Gastrocnemius medialis (tissue), 4 donors: Measurements from ENCODE around the gene ZNF771. TPM values are rescaled to one million over a fixed set of nuclear protein-coding genes. Genes with fewer than 3 reads are reported as not detected.

Experiments
- ATAC-seq, 2 donors: fragments of 150-250 bp; one replicate each; pipeline ENCODE4 v1.9.1; 2016
- DNase-seq, 2 donors: peaks; one replicate each; pipeline ENCODE4 v3.0.0-alpha.2; 2019
- H3K27ac ChIP-seq, 4 donors: fragments of 200-600 bp; sonication (generic); 1 replicate in 1 of 4; 2 replicates in 3 of 4; pipeline ENCODE4 v1.5.1; 2016 to 2018; ENCODE audit warnings: mild to moderate bottlenecking in 2 of 4, moderate library complexity in 1 of 4
- H3K27me3 ChIP-seq, 3 donors: fragments of 200-600 bp; sonication (generic) in 2 of 3; 1 replicate in 1 of 3; 2 replicates in 2 of 3; pipeline versions ENCODE4 v1.5.1 to v1.6.0; 2016 to 2019; ENCODE audit warnings: mild to moderate bottlenecking in 1 of 3, moderate library complexity in 1 of 3
- H3K36me3 ChIP-seq, 2 donors: fragments of 200-600 bp; sonication (generic) in 1 of 2; one replicate each; pipeline ENCODE4 v1.5.1; 2017 to 2018
- H3K4me1 ChIP-seq, 2 donors: fragments of 200-600 bp; sonication (generic) in 1 of 2; one replicate each; pipeline ENCODE4 v1.5.1; 2016 to 2017; ENCODE audit warnings: mild to moderate bottlenecking in 2 of 2
- H3K4me3 ChIP-seq, 4 donors: fragments of 200-600 bp; sonication (generic) in 3 of 4; 1 replicate in 1 of 4; 2 replicates in 3 of 4; pipeline ENCODE4 v1.5.1; 2016 to 2019; ENCODE audit warnings: mild to moderate bottlenecking in 2 of 4
- H3K9me3 ChIP-seq, 3 donors: fragments of 200-600 bp; sonication (generic) in 2 of 3; 1 replicate in 1 of 3; 2 replicates in 2 of 3; pipeline ENCODE4 v1.5.1; 2016 to 2019
- POLR2A ChIP-seq, 2 donors: fragments of 450-650 bp; IDR thresholded peaks; one replicate each; pipeline ENCODE4 v1.6.1; 2017; ENCODE audit warnings: antibody characterized with exemption in 2 of 2, mild to moderate bottlenecking in 2 of 2, moderate library complexity in 2 of 2
- in situ Hi-C, 4 donors: fragments of 200-750 bp; cut with MboI; loops; one replicate each; pipeline versions ENCODE4 v1.15.0 to v1.8.0; 2017; ENCODE audit warnings: low sequenced_read_pairs in 4 of 4
- intact Hi-C: fragments of 100-400 bp; cut with DNase I; formaldehyde crosslinking; loops from one replicate; pipeline ENCODE4 v1.15.1; 2023; ENCODE audit warnings: low total_unique reads
- total RNA-seq, 4 donors: library from RNA; depleted of rRNA; stranded (reverse); fragments of >200 nt; gene quantifications; one replicate each; pipeline versions ENCODE4 v1.1.0 to v1.2.3, GENCODE V29; 2016
- TF ChIP-seq, protein P1 (sequence below), 5 experiments: fragments of 450-650 bp in 3 of 5; fragments of 200-600 bp in 2 of 5; sonication (generic) in 2 of 5; IDR thresholded peaks in 4 of 5; conservative IDR thresholded peaks in 1 of 5; 1 replicate in 4 of 5; 2 replicates in 1 of 5; pipeline ENCODE4 v1.5.1; 2016 to 2019; ENCODE audit warnings: antibody characterized with exemption in 5 of 5, mild to moderate bottlenecking in 3 of 5, moderate library complexity in 3 of 5

Gene ZNF771
- total RNA-seq, 4 donors from 2014 or later: 16.7 to 34.1 (median 24.7) TPM

GRCh38 chr16:30464078-30464477 lies 56.7 kb downstream of the ZNF771 start:
- intact Hi-C loops: no loop called here
- TF ChIP-seq POLR2A (IDR thresholded peaks at IDR 0.05): no peak
- TF ChIP-seq, protein P1, sequence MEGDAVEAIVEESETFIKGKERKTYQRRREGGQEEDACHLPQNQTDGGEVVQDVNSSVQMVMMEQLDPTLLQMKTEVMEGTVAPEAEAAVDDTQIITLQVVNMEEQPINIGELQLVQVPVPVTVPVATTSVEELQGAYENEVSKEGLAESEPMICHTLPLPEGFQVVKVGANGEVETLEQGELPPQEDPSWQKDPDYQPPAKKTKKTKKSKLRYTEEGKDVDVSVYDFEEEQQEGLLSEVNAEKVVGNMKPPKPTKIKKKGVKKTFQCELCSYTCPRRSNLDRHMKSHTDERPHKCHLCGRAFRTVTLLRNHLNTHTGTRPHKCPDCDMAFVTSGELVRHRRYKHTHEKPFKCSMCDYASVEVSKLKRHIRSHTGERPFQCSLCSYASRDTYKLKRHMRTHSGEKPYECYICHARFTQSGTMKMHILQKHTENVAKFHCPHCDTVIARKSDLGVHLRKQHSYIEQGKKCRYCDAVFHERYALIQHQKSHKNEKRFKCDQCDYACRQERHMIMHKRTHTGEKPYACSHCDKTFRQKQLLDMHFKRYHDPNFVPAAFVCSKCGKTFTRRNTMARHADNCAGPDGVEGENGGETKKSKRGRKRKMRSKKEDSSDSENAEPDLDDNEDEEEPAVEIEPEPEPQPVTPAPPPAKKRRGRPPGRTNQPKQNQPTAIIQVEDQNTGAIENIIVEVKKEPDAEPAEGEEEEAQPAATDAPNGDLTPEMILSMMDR (IDR thresholded peaks at IDR 0.05 in 4 of 5, conservative IDR thresholded peaks at IDR 0.05 in 1 of 5): no peak
- ATAC-seq (no peak), DNase-seq (no peak)
- H3K27ac ChIP-seq: no peak overlapping the region
- no peaks in the 10 kb centered on the region for H3K9me3 ChIP-seq
- in situ Hi-C loops: loop anchor here in 1 of 4 donors (10.0 kb wide), 1 partner anchor 51 kb away; no protein-coding TSS in a partner anchor
- H3K36me3 ChIP-seq: no peaks in the 10 kb centered on the region
- H3K27me3 ChIP-seq: no peaks in the 10 kb centered on the region
- H3K4me1 ChIP-seq: no peaks in the 10 kb centered on the region
- no peak overlapping the region for H3K4me3 ChIP-seq

Other genes starting within 250 kb of the ZNF771 start
- 1 to 10 TPM in 3 of 4 donors, under 1 TPM in 1; 0.44 to 8.9 (median 5.8) TPM for gene CORO1A, start 224.0 kb upstream of the ZNF771 start, total RNA-seq
- gene BOLA2B, start 213.9 kb upstream of the ZNF771 start, total RNA-seq: 100 to 1,000 TPM in 3 of 4 donors, 10 to 100 TPM in 1; 96.7 to 228 (median 140) TPM
- 100 to 1,000 TPM in 1 of 4 donors, 10 to 100 TPM in 3; 23.6 to 103 (median 45.7) TPM for gene SLX1A, start 213.7 kb upstream of the ZNF771 start, total RNA-seq
- 10 to 100 TPM in 1 of 4 donors, 1 to 10 TPM in 2, not detected in 1; 4.9 to 11.3 (median 9.2) TPM for gene SULT1A3, start 208.4 kb upstream of the ZNF771 start, total RNA-seq
- 10 to 100 TPM in 1 of 4 donors, 1 to 10 TPM in 1, under 1 TPM in 2; 0.62 to 10.4 (median 0.91) TPM for gene NPIPB13, start 159.1 kb upstream of the ZNF771 start, total RNA-seq
- 10 to 100 TPM; 33.4 to 53.8 (median 40.9) TPM for gene CD2BP2, start 52.3 kb upstream of the ZNF771 start, total RNA-seq
- 10 to 100 TPM; 35.3 to 52.6 (median 43.6) TPM for gene TBC1D10B, start 37.1 kb upstream of the ZNF771 start, total RNA-seq
- 1,000 to 10,000 TPM; 1,053 to 4,879 (median 1,942) TPM for gene MYL11, start 32.8 kb upstream of the ZNF771 start, total RNA-seq
- gene SEPTIN1, start 25.0 kb upstream of the ZNF771 start, total RNA-seq: under 1 TPM in 1 of 4 donors, not detected in 3; 0.65 TPM
- 10 to 100 TPM in 2 of 4 donors, 1 to 10 TPM in 2; 4.4 to 12.7 (median 8.7) TPM for gene ZNF48, start 12.2 kb upstream of the ZNF771 start, total RNA-seq
- gene DCTPP1, start 22.4 kb downstream of the ZNF771 start, total RNA-seq: 10 to 100 TPM; 11.8 to 32.6 (median 17.8) TPM
- gene SEPHS2, start 38.3 kb downstream of the ZNF771 start, total RNA-seq: 10 to 100 TPM; 23.7 to 29.5 (median 27.4) TPM
- gene ITGAL, start 65.1 kb downstream of the ZNF771 start, total RNA-seq: 1 to 10 TPM in 1 of 4 donors, under 1 TPM in 2, not detected in 1; 0.16 to 1.9 (median 0.86) TPM
- 100 to 1,000 TPM in 1 of 4 donors, 10 to 100 TPM in 3; 39.8 to 118 (median 69.8) TPM for gene ZNF768, start 119.0 kb downstream of the ZNF771 start, total RNA-seq
- gene ZNF747, start 127.3 kb downstream of the ZNF771 start, total RNA-seq: 10 to 100 TPM in 3 of 4 donors, 1 to 10 TPM in 1; 8.6 to 17.5 (median 13.1) TPM
- 1 to 10 TPM; 3.7 to 5.5 (median 4.9) TPM for gene ZNF764, start 150.8 kb downstream of the ZNF771 start, total RNA-seq
- gene ZNF688, start 164.1 kb downstream of the ZNF771 start, total RNA-seq: 10 to 100 TPM; 11.0 to 38.2 (median 18.5) TPM
- 1 to 10 TPM in 2 of 4 donors, under 1 TPM in 2; 0.70 to 3.2 (median 1.0) TPM for gene ZNF785, start 178.1 kb downstream of the ZNF771 start, total RNA-seq
- 1 to 10 TPM; 2.9 to 6.3 (median 6.1) TPM for gene ZNF689, start 202.8 kb downstream of the ZNF771 start, total RNA-seq
- gene PRR14, start 243.4 kb downstream of the ZNF771 start, total RNA-seq: 10 to 100 TPM in 3 of 4 donors, 1 to 10 TPM in 1; 8.8 to 28.4 (median 17.8) TPM